ENCODE results near the gene CYBRD1. TPM values are rescaled to one million over a fixed set of nuclear protein-coding genes. Genes with fewer than 3 reads are reported as not detected.

Gene CYBRD1, protein sequence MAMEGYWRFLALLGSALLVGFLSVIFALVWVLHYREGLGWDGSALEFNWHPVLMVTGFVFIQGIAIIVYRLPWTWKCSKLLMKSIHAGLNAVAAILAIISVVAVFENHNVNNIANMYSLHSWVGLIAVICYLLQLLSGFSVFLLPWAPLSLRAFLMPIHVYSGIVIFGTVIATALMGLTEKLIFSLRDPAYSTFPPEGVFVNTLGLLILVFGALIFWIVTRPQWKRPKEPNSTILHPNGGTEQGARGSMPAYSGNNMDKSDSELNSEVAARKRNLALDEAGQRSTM
- total RNA-seq = 100 to 1,000 TPM in 1 of 2 donors, 10 to 100 TPM in 1; 67.9 to 130 TPM

GRCh38 chr2:171522052-171522787 lies at the start of gene CYBRD1:
Gene CYBRD1, plus strand, starts transcription at chr2:171522474. Its CDS starts 72 bp downstream, at chr2:171522546.
- H3K27ac ChIP-seq = peak within 1 kb of the TSS; percentile 91 to 93
- H3K27me3 ChIP-seq (replicated peaks; ENCODE audit: insufficient read depth) = no peaks in the 10 kb centered on the region
- under 1% methylated on average over 45 of the region's 45 CpGs for WGBS
- H3K4me3 ChIP-seq = peak within 1 kb of the TSS; percentile 59 to 78
- no peaks in the 10 kb centered on the region for H3K9me3 ChIP-seq
- DNase-seq (ENCODE audit: low spot score) = peak; percentile 83
- H3K36me3 ChIP-seq = no peaks in the 10 kb centered on the region
- TF ChIP-seq POLR2A (IDR thresholded peaks at IDR 0.05) = peak; percentile 84
- TF ChIP-seq POLR2AphosphoS5 (IDR thresholded peaks at IDR 0.05) = peak; percentile 66
- TF ChIP-seq CTCF (IDR thresholded peaks at IDR 0.05) = peak in 1 of 4 experiments; percentile 5
- no peaks in the 10 kb centered on the region for H3K4me1 ChIP-seq (replicated peaks)
- intact Hi-C loops (cut with DNase I) = loop anchor here (2.0 kb wide), 1 partner anchor 87 kb away; the partner anchor contains the start of gene DCAF17

DNA sequence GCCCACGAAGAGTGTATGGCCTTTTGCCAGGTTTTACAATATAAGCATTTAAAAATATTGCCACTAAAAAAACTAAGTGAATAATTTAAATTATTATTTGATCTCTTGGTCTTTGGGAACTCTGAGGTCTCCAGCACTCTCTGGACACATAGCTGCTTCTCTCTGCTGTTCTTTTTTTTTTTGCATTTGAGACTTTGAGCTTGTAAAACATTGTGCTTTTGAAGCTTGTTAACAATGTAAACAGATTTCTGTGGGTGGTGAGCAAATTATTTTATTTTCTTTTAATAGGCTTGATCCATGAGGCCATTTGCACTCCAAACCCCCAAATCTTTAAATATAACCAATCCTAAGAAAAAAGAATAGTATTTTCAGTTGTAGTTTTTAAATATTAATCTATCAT lies 46.3 kb upstream of the CYBRD1 start:
- Histone ChIP-seq H3K36me3 (no peaks in the 10 kb centered on the region), H3K4me1 (replicated peaks) (no peaks in the 10 kb centered on the region), H3K4me3 (no peak overlapping the region), H3K27me3 (replicated peaks; ENCODE audit: insufficient read depth) (no peaks in the 10 kb centered on the region), H3K9me3 (no peaks in the 10 kb centered on the region), H3K27ac (no peak overlapping the region)
- DNase-seq (ENCODE audit: low spot score) = no peak
- 35% methylated on average over 1 of the region's 1 CpG for WGBS
- TF ChIP-seq POLR2AphosphoS5 (IDR thresholded peaks at IDR 0.05) (no peak), POLR2A (IDR thresholded peaks at IDR 0.05) (no peak), CTCF (IDR thresholded peaks at IDR 0.05) (no peak)
- intact Hi-C loops (cut with DNase I) = no loop called here

DNA sequence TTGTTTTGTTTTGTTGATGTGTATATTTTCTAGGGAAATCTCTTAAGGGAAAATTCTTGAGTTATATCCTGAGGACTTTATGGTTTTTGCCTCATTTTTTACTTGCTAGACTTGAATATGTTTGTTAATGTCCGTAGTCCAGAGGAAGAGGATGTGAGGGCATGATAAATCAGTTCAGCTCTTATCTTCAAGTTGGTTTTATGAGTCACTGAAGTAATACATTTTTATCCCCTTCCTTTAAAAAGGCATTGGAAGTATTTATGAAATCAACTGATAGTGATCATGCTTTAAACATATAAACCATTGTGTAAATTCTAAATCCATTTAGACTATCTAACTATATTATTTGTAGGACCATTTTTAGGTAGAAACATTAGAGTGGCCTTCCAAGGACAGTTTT lies 43.9 kb upstream of the CYBRD1 start:
- no peaks in the 10 kb centered on the region for H3K4me1 ChIP-seq (replicated peaks)
- no peak overlapping the region for H3K27ac ChIP-seq
- no peak for DNase-seq (ENCODE audit: low spot score)
- TF ChIP-seq CTCF (IDR thresholded peaks at IDR 0.05) = no peak
- TF ChIP-seq POLR2A (IDR thresholded peaks at IDR 0.05) = no peak
- TF ChIP-seq POLR2AphosphoS5 (IDR thresholded peaks at IDR 0.05) = no peak
- H3K27me3 ChIP-seq (replicated peaks; ENCODE audit: insufficient read depth) = no peaks in the 10 kb centered on the region
- intact Hi-C loops (cut with DNase I) = no loop called here
- H3K9me3 ChIP-seq = no peaks in the 10 kb centered on the region
- no peaks in the 10 kb centered on the region for H3K36me3 ChIP-seq
- no peak overlapping the region for H3K4me3 ChIP-seq
- WGBS = 28% methylated on average over 1 of the region's 1 CpG

GRCh38 chr2:171479154-171479814 lies 43.0 kb upstream of the CYBRD1 start:
- H3K27me3 ChIP-seq (replicated peaks; ENCODE audit: insufficient read depth) = no peaks in the 10 kb centered on the region
- no peaks in the 10 kb centered on the region for H3K36me3 ChIP-seq
- TF ChIP-seq CTCF (IDR thresholded peaks at IDR 0.05) (no peak), POLR2A (IDR thresholded peaks at IDR 0.05) (no peak), POLR2AphosphoS5 (IDR thresholded peaks at IDR 0.05) (no peak)
- no peaks in the 10 kb centered on the region for H3K4me1 ChIP-seq (replicated peaks)
- no peak overlapping the region for H3K27ac ChIP-seq
- H3K4me3 ChIP-seq = no peak overlapping the region
- 83% methylated on average over 3 of the region's 3 CpGs for WGBS
- H3K9me3 ChIP-seq = no peaks in the 10 kb centered on the region
- no peak for DNase-seq (ENCODE audit: low spot score)
- intact Hi-C loops (cut with DNase I) = no loop called here
